ENCODE measurements around the gene MRPS18B.

MRPS18B gene

DNA sequence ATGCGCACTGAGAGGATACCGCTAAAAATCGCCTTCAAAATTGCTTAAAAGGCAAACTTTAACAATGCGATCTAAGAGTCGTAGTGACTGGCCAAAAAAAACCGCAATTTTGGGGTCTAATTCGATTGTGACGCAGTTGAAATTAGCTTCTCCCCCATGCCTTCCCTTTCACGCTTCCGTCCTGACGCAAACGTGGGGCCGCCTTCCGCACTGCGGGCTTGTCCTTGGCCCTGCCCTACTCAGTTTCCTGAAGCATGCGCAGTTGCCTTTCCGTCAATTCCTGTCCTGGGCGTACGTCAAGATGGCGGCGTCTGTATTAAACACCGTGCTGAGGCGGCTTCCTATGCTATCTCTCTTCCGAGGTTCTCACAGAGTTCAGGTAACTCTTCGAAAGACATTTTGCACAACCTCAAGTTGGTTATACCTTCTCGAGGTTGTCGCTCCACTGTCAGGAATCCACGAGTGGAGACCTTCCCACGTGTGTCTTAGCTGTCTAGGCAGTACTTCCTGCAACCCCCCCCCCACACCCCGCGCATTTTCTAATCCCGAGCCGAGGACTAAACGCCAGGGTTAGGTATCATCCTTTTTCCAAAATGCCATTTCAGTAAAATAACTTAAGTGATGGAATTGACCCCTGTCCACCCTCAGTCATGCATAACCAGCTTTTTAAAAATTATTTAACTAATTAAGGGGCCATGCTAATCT is at the start of gene MRPS18B:
Gene MRPS18B, plus strand, starts transcription at position 276 of the 705 bp plus-strand sequence. Its CDS starts 26 bp downstream, at position 302.
- Histone ChIP-seq H3K9me3 (ENCODE audit: insufficient read depth, low read length) (no peaks in the 10 kb centered on the region), H3K4me1 (ENCODE audit: insufficient read depth, insufficient read length) (no peaks in the 10 kb centered on the region), H3K9ac (ENCODE audit: insufficient read length, low read depth) (peak within 1 kb of the TSS; percentile 99), H3K4me3 (ENCODE audit: insufficient read length, low read depth) (peak within 1 kb of the TSS; percentile 96), H3K27me3 (ENCODE audit: insufficient read depth, insufficient read length) (no peaks in the 10 kb centered on the region), H3K36me3 (ENCODE audit: insufficient read depth, insufficient read length, low read length) (peaks cover 66% of the 10 kb centered on the region)
- TF ChIP-seq ZNF274 (IDR thresholded peaks at IDR 0.05; ENCODE audit: low read depth, low read length) (no peak), YY1 (IDR thresholded peaks at IDR 0.05; ENCODE audit: insufficient read depth, insufficient read length) (peak; percentile 82), SUZ12 (IDR thresholded peaks at IDR 0.05; ENCODE audit: extremely low read depth, insufficient read depth, insufficient read length) (no peak)
- peak; percentile 90 for DNase-seq (ENCODE audit: low read depth, low spot score)

GRCh38 chr6:30568245-30568644 is 49.4 kb upstream of the MRPS18B start:
- TF ChIP-seq YY1 (IDR thresholded peaks at IDR 0.05; ENCODE audit: insufficient read depth, insufficient read length): no peak
- no peak for TF ChIP-seq SUZ12 (IDR thresholded peaks at IDR 0.05; ENCODE audit: extremely low read depth, insufficient read depth, insufficient read length)
- TF ChIP-seq ZNF274 (IDR thresholded peaks at IDR 0.05; ENCODE audit: low read depth, low read length): no peak

DNA sequence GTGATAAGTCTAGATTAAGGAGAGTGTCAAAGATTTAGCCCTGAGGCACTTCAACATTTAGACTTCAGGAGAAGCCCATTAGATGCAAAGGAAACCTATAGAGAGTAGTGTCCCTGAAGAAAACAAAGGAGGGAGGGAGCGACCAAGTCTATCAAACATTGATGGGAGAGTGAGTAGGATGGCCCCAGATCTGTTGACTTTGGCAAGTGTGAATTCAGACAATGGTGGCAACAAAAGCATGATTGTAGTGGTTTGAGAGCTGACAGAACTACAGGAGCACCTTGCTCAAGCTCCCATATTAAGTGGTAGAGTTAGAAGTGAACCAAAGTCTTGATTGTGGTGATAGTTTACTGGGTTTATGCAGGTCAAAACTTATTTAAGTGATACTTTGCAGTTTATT is 47.4 kb upstream of the MRPS18B start:
- no peak overlapping the region for H3K9ac ChIP-seq (ENCODE audit: insufficient read length, low read depth)
- no peak for DNase-seq (ENCODE audit: low read depth, low spot score)
- peak overlapping the region; percentile 83 for H3K4me3 ChIP-seq (ENCODE audit: insufficient read length, low read depth)
- H3K27me3 ChIP-seq (ENCODE audit: insufficient read depth, insufficient read length): peaks cover 12% of the 10 kb centered on the region
- TF ChIP-seq SUZ12 (IDR thresholded peaks at IDR 0.05; ENCODE audit: extremely low read depth, insufficient read depth, insufficient read length) (no peak), YY1 (IDR thresholded peaks at IDR 0.05; ENCODE audit: insufficient read depth, insufficient read length) (no peak), ZNF274 (IDR thresholded peaks at IDR 0.05; ENCODE audit: low read depth, low read length) (no peak)
- H3K9me3 ChIP-seq (ENCODE audit: insufficient read depth, low read length): no peaks in the 10 kb centered on the region
- peaks cover 26% of the 10 kb centered on the region for H3K36me3 ChIP-seq (ENCODE audit: insufficient read depth, insufficient read length, low read length)
- no peaks in the 10 kb centered on the region for H3K4me1 ChIP-seq (ENCODE audit: insufficient read depth, insufficient read length)

More at GRCh38 chr6:30568245-30568644, 49.4 kb upstream of the MRPS18B start:
- H3K4me3 ChIP-seq (ENCODE audit: insufficient read length, low read depth): no peak overlapping the region
- no peaks in the 10 kb centered on the region for H3K9me3 ChIP-seq (ENCODE audit: insufficient read depth, low read length)
- no peak overlapping the region for H3K9ac ChIP-seq (ENCODE audit: insufficient read length, low read depth)
- DNase-seq (ENCODE audit: low read depth, low spot score): no peak
- H3K36me3 ChIP-seq (ENCODE audit: insufficient read depth, insufficient read length, low read length): peaks cover 13% of the 10 kb centered on the region
- no peaks in the 10 kb centered on the region for H3K4me1 ChIP-seq (ENCODE audit: insufficient read depth, insufficient read length)
- peaks cover 12% of the 10 kb centered on the region for H3K27me3 ChIP-seq (ENCODE audit: insufficient read depth, insufficient read length)

GRCh38 chr6:30570740-30571074 is 46.9 kb upstream of the MRPS18B start:
- Histone ChIP-seq H3K4me1 (ENCODE audit: insufficient read depth, insufficient read length) (no peaks in the 10 kb centered on the region), H3K4me3 (ENCODE audit: insufficient read length, low read depth) (peak overlapping the region; percentile 83), H3K9me3 (ENCODE audit: insufficient read depth, low read length) (no peaks in the 10 kb centered on the region), H3K27me3 (ENCODE audit: insufficient read depth, insufficient read length) (peaks cover 12% of the 10 kb centered on the region), H3K36me3 (ENCODE audit: insufficient read depth, insufficient read length, low read length) (peaks cover 31% of the 10 kb centered on the region), H3K9ac (ENCODE audit: insufficient read length, low read depth) (peak overlapping the region; percentile 86)
- no peak for TF ChIP-seq SUZ12 (IDR thresholded peaks at IDR 0.05; ENCODE audit: extremely low read depth, insufficient read depth, insufficient read length)
- TF ChIP-seq YY1 (IDR thresholded peaks at IDR 0.05; ENCODE audit: insufficient read depth, insufficient read length): no peak
- no peak for DNase-seq (ENCODE audit: low read depth, low spot score)

DNA sequence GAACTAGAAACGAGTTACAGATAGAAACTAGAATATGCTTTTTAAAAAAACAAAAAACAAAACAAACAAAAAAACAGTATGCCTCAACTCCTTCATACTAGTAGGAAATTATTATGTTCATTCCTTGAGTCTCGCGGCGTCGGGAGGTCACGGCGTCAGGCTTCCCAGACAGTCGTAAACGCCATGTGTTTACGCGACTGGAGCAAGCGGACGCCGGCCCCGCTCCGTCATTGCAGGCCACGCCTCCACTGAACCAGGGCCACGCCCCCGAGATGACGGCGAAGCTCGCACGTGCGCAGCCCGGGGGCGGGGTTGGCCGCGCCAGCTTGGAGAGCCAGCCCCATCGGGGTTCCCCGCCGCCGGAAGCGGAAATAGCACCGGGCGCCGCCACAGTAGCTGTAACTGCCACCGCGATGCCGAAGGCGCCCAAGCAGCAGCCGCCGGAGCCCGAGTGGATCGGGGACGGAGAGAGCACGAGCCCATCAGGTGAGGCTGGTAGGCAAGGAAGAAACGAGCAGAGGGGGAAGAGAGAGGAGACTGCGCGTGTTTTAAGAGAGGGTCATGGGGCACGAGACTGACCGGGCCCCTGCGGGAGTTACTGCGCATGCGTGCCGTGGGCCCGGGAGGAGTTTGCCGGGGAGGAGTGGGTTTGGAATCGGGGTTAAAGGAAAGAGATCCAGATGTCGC is 46.4 kb upstream of the MRPS18B start, which contains the start of gene ABCF1:
Gene ABCF1, plus strand, starts transcription at position 368 of the 687 bp plus-strand sequence. Its CDS starts 46 bp downstream, at position 414.
- Histone ChIP-seq H3K27me3 (ENCODE audit: insufficient read depth, insufficient read length) (peaks cover 12% of the 10 kb centered on the region), H3K9ac (ENCODE audit: insufficient read length, low read depth) (peak within 1 kb of the TSS; percentile 96), H3K9me3 (ENCODE audit: insufficient read depth, low read length) (no peaks in the 10 kb centered on the region), H3K4me3 (ENCODE audit: insufficient read length, low read depth) (peak within 1 kb of the TSS; percentile 83), H3K4me1 (ENCODE audit: insufficient read depth, insufficient read length) (no peaks in the 10 kb centered on the region), H3K36me3 (ENCODE audit: insufficient read depth, insufficient read length, low read length) (peaks cover 31% of the 10 kb centered on the region)
- DNase-seq (ENCODE audit: low read depth, low spot score): peak; percentile 93
- TF ChIP-seq SUZ12 (IDR thresholded peaks at IDR 0.05; ENCODE audit: extremely low read depth, insufficient read depth, insufficient read length): no peak
- no peak for TF ChIP-seq ZNF274 (IDR thresholded peaks at IDR 0.05; ENCODE audit: low read depth, low read length)
- TF ChIP-seq YY1 (IDR thresholded peaks at IDR 0.05; ENCODE audit: insufficient read depth, insufficient read length): no peak

GRCh38 chr6:30571762-30572082 is 45.9 kb upstream of the MRPS18B start:
- Histone ChIP-seq H3K36me3 (ENCODE audit: insufficient read depth, insufficient read length, low read length) (peaks cover 35% of the 10 kb centered on the region), H3K4me1 (ENCODE audit: insufficient read depth, insufficient read length) (no peaks in the 10 kb centered on the region), H3K9me3 (ENCODE audit: insufficient read depth, low read length) (no peaks in the 10 kb centered on the region), H3K27me3 (ENCODE audit: insufficient read depth, insufficient read length) (peaks cover 12% of the 10 kb centered on the region), H3K9ac (ENCODE audit: insufficient read length, low read depth) (peak overlapping the region; percentile 96), H3K4me3 (ENCODE audit: insufficient read length, low read depth) (peak overlapping the region; percentile 83)
- TF ChIP-seq ZNF274 (IDR thresholded peaks at IDR 0.05; ENCODE audit: low read depth, low read length): no peak
- no peak for TF ChIP-seq YY1 (IDR thresholded peaks at IDR 0.05; ENCODE audit: insufficient read depth, insufficient read length)
- TF ChIP-seq SUZ12 (IDR thresholded peaks at IDR 0.05; ENCODE audit: extremely low read depth, insufficient read depth, insufficient read length): no peak
- no peak for DNase-seq (ENCODE audit: low read depth, low spot score)

DNA sequence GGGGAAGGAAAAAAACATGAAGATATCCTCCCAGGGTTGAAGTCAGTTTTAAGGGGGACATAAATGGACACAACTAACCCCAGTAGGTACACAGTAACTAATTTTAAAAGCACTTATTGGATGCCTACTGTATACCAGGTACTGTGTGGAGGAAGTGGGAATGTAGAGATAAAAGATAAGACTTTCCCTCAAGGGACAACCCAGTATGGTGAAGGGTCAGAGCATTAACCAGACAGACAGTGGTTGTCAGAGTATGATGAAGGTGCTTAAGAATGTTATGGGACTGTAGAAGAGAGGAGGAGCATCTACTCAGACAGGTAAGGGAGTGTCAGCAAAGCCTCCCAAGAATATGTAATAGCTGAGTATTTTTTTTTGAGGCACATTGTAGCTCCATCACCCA is 45.5 kb upstream of the MRPS18B start:
- Histone ChIP-seq H3K27me3 (ENCODE audit: insufficient read depth, insufficient read length) (peaks cover 12% of the 10 kb centered on the region), H3K9me3 (ENCODE audit: insufficient read depth, low read length) (no peaks in the 10 kb centered on the region), H3K36me3 (ENCODE audit: insufficient read depth, insufficient read length, low read length) (peaks cover 38% of the 10 kb centered on the region), H3K4me3 (ENCODE audit: insufficient read length, low read depth) (peak overlapping the region; percentile 83), H3K9ac (ENCODE audit: insufficient read length, low read depth) (peak overlapping the region; percentile 96), H3K4me1 (ENCODE audit: insufficient read depth, insufficient read length) (no peaks in the 10 kb centered on the region)
- TF ChIP-seq SUZ12 (IDR thresholded peaks at IDR 0.05; ENCODE audit: extremely low read depth, insufficient read depth, insufficient read length) (no peak), ZNF274 (IDR thresholded peaks at IDR 0.05; ENCODE audit: low read depth, low read length) (no peak), YY1 (IDR thresholded peaks at IDR 0.05; ENCODE audit: insufficient read depth, insufficient read length) (no peak)
- no peak for DNase-seq (ENCODE audit: low read depth, low spot score)
